Ovary (tissue), 3 donors: ENCODE measurements around the gene CCNG1.

Experiments
- EP300 ChIP-seq: sonication (generic); formaldehyde crosslinking; IDR thresholded peaks from one replicate; pipeline ENCODE4 v1.6.1; 2017; ENCODE audit warnings: antibody characterized with exemption
- POLR2A ChIP-seq: fragments of 450-650 bp; IDR thresholded peaks from one replicate; pipeline ENCODE4 v1.6.1; 2017; ENCODE audit warnings: antibody characterized with exemption, mild to moderate bottlenecking, moderate library complexity
- TF ChIP-seq, protein P1 (sequence below), 3 donors: fragments of 450-650 bp in 2 of 3; fragments of 200-600 bp in 1 of 3; IDR thresholded peaks; one replicate each; pipeline versions ENCODE4 v1.5.1 to v1.8.0; 2016 to 2022; ENCODE audit warnings: antibody characterized with exemption in 3 of 3, mild to moderate bottlenecking in 1 of 3
- donor health status: DM: no; HTN: no; CAD: no.

GRCh38 chr5:163404364-163405173 is 32.8 kb upstream of the CCNG1 start:
- no peak for TF ChIP-seq POLR2A
- TF ChIP-seq, protein P1, sequence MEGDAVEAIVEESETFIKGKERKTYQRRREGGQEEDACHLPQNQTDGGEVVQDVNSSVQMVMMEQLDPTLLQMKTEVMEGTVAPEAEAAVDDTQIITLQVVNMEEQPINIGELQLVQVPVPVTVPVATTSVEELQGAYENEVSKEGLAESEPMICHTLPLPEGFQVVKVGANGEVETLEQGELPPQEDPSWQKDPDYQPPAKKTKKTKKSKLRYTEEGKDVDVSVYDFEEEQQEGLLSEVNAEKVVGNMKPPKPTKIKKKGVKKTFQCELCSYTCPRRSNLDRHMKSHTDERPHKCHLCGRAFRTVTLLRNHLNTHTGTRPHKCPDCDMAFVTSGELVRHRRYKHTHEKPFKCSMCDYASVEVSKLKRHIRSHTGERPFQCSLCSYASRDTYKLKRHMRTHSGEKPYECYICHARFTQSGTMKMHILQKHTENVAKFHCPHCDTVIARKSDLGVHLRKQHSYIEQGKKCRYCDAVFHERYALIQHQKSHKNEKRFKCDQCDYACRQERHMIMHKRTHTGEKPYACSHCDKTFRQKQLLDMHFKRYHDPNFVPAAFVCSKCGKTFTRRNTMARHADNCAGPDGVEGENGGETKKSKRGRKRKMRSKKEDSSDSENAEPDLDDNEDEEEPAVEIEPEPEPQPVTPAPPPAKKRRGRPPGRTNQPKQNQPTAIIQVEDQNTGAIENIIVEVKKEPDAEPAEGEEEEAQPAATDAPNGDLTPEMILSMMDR (IDR thresholded peaks at IDR 0.05) = no peak
- TF ChIP-seq EP300 = no peak
